ENCODE measurements around the gene MYMX.

- TF ChIP-seq CTCF (IDR thresholded peaks at IDR 0.05), result peak; percentile 94
- 0 out of 2 replicates have a peak, but pooled peaks have one; percentile 29 for TF ChIP-seq SIN3A (IDR thresholded peaks at IDR 0.05; ENCODE audit: borderline replicate concordance, insufficient read depth, low read depth, low read length)
Measured at GRCh38 chr6:44172731-44173500, 43.8 kb upstream of the MYMX start.
